Neuronal stem cell (in vitro differentiated cells): ENCODE data around the gene CSMD2.

Experiments
- DNase-seq: peaks from one replicate; pipeline ENCODE4 v3.0.0-alpha.2; 2013; ENCODE audit warnings: low spot score
- H2AFZ ChIP-seq: one replicate; pipeline ENCODE4 v1.6.1; 2013; ENCODE audit warnings: mild to moderate bottlenecking, low read length, inconsistent platforms
- H2AK5ac ChIP-seq: 2 replicates; pipeline ENCODE4 v1.6.1; 2013; ENCODE audit warnings: low read depth, mild to moderate bottlenecking, inconsistent platforms, low read length, moderate library complexity, mixed read lengths
- H2BK120ac ChIP-seq: 2 replicates; pipeline ENCODE4 v1.6.1; 2013; ENCODE audit warnings: low read depth, mild to moderate bottlenecking, inconsistent platforms, low read length, moderate library complexity, mixed read lengths
- H2BK12ac ChIP-seq: one replicate; pipeline ENCODE4 v1.6.1; 2013; ENCODE audit warnings: low read length, inconsistent platforms
- H2BK15ac ChIP-seq: 2 replicates; pipeline ENCODE4 v1.6.1; 2013; ENCODE audit warnings: mild to moderate bottlenecking, low read length, inconsistent platforms, mixed read lengths
- H2BK5ac ChIP-seq: one replicate; pipeline ENCODE4 v1.6.1; 2013; ENCODE audit warnings: inconsistent platforms, mild to moderate bottlenecking, low read length, moderate library complexity
- H3K14ac ChIP-seq: one replicate; pipeline ENCODE4 v1.6.1; 2013; ENCODE audit warnings: low read length, inconsistent platforms
- H3K18ac ChIP-seq: 2 replicates; pipeline ENCODE4 v1.6.1; 2013; ENCODE audit warnings: low read length, inconsistent platforms
- H3K23ac ChIP-seq: 2 replicates; pipeline ENCODE4 v1.6.1; 2013; ENCODE audit warnings: low read depth, mild to moderate bottlenecking, mixed read lengths, low read length, inconsistent platforms; ENCODE audit not compliant: poor library complexity
- H3K27ac ChIP-seq: replicated peaks from 3 replicates; pipeline ENCODE4 v1.5.1; 2013; ENCODE audit warnings: low read length, inconsistent platforms
- H3K27me3 ChIP-seq, 3 experiments: 2 replicates each; pipeline ENCODE4 v1.6.1; 2013; ENCODE audit warnings: low read length in 3 of 3, mild to moderate bottlenecking in 2 of 3, inconsistent platforms in 1 of 3, low read depth in 1 of 3, mixed read lengths in 1 of 3, moderate library complexity in 1 of 3; ENCODE audit not compliant: control insufficient read depth in 3 of 3, insufficient read depth in 3 of 3
- H3K36me3 ChIP-seq, 2 donors: replicated peaks in 1 of 2; 2 replicates each; pipeline ENCODE4 v1.6.1; 2013; ENCODE audit warnings: low read length in 2 of 2; ENCODE audit not compliant: control insufficient read depth in 2 of 2, insufficient read depth in 2 of 2
- H3K4ac ChIP-seq: 2 replicates; pipeline ENCODE4 v1.6.1; 2013; ENCODE audit warnings: inconsistent platforms, mild to moderate bottlenecking, low read length, moderate library complexity
- H3K4me1 ChIP-seq, 2 donors: 1 replicate in 1 of 2; 2 replicates in 1 of 2; pipeline ENCODE4 v1.6.1; 2013; ENCODE audit warnings: low read length in 2 of 2, low read depth in 1 of 2; ENCODE audit not compliant: control insufficient read depth in 2 of 2, insufficient read depth in 1 of 2
- H3K4me2 ChIP-seq: one replicate; pipeline ENCODE4 v1.6.1; 2013; ENCODE audit warnings: mild to moderate bottlenecking, low read length, inconsistent platforms; ENCODE audit not compliant: insufficient read depth, poor library complexity, severe bottlenecking
- H3K4me3 ChIP-seq, 2 donors: 2 replicates each; pipeline ENCODE4 v1.5.1; 2013; ENCODE audit warnings: low read length in 2 of 2, mild to moderate bottlenecking in 2 of 2, inconsistent platforms in 1 of 2, moderate library complexity in 1 of 2
- H3K79me1 ChIP-seq: one replicate; pipeline ENCODE4 v1.6.1; 2013; ENCODE audit warnings: low read depth, mild to moderate bottlenecking, inconsistent platforms, low read length, moderate library complexity
- H3K9ac ChIP-seq: one replicate; pipeline ENCODE4 v1.6.1; 2013; ENCODE audit warnings: mild to moderate bottlenecking, low read depth, low read length, inconsistent platforms; ENCODE audit not compliant: poor library complexity
- H3K9me3 ChIP-seq, 2 donors: replicated peaks in 1 of 2; 2 replicates each; pipeline versions ENCODE3 to v1.6.1; 2013; ENCODE audit warnings: low read length in 2 of 2, mild to moderate bottlenecking in 2 of 2, inconsistent platforms in 1 of 2, low read depth in 1 of 2, mixed read lengths in 1 of 2, moderate library complexity in 1 of 2; ENCODE audit not compliant: control insufficient read depth in 2 of 2, insufficient read depth in 1 of 2
- H4K8ac ChIP-seq: one replicate; pipeline ENCODE4 v1.6.1; 2013; ENCODE audit warnings: low read depth, mild to moderate bottlenecking, inconsistent platforms, low read length, moderate library complexity
- H4K91ac ChIP-seq: one replicate; pipeline ENCODE4 v1.6.1; 2013; ENCODE audit warnings: low read length, low read depth, mild to moderate bottlenecking, inconsistent platforms; ENCODE audit not compliant: poor library complexity
- WGBS, 2 donors: extraction: QIAGEN DNeasy Blood & Tissue Kit; methylation state at CpG; one replicate each; pipeline ENCODE4 v1.1.7; 2013; ENCODE audit warnings: missing lambda C conversion rate in 2 of 2, mixed read lengths in 1 of 2; ENCODE audit not compliant: insufficient read length in 2 of 2, insufficient replicate concordance in 1 of 2; ENCODE audit errors: extremely low coverage in 2 of 2; 5-methylcytosine and 5-hydroxymethylcytosine counted together

Gene CSMD2

GRCh38 chr1:33970148-33970825 lies 194.7 kb downstream of the CSMD2 start:
- H2AK5ac ChIP-seq, result peak overlapping the region; percentile 57
- no peak overlapping the region for H3K4me3 ChIP-seq
- no peak overlapping the region for H3K9ac ChIP-seq
- no peak overlapping the region for H2AFZ ChIP-seq
- WGBS, 2 donors, result no CpG with 5 or more reads among the region's 5 CpGs
- no peak overlapping the region for H3K4ac ChIP-seq
- H3K14ac ChIP-seq, result no peak overlapping the region
- no peaks in the 10 kb centered on the region for H3K9me3 ChIP-seq
- H2BK120ac ChIP-seq, result no peak overlapping the region
- peak overlapping the region; percentile 86 for H3K18ac ChIP-seq
- no peaks in the 10 kb centered on the region for H3K36me3 ChIP-seq
- H3K27ac ChIP-seq, result no peak overlapping the region
- no peak overlapping the region for H2BK15ac ChIP-seq
- no peaks in the 10 kb centered on the region for H3K79me1 ChIP-seq
- peak; percentile 41 for DNase-seq
- H2BK5ac ChIP-seq, result no peak overlapping the region
- H3K27me3 ChIP-seq, result no peaks in the 10 kb centered on the region
- H4K91ac ChIP-seq, result no peak overlapping the region
- H3K23ac ChIP-seq, result no peak overlapping the region
- H3K4me2 ChIP-seq, result no peak overlapping the region
- peaks cover 0 to 18% of the 10 kb centered on the region in 2 donors for H3K4me1 ChIP-seq
- no peak overlapping the region for H4K8ac ChIP-seq
- H2BK12ac ChIP-seq, result no peak overlapping the region

DNA sequence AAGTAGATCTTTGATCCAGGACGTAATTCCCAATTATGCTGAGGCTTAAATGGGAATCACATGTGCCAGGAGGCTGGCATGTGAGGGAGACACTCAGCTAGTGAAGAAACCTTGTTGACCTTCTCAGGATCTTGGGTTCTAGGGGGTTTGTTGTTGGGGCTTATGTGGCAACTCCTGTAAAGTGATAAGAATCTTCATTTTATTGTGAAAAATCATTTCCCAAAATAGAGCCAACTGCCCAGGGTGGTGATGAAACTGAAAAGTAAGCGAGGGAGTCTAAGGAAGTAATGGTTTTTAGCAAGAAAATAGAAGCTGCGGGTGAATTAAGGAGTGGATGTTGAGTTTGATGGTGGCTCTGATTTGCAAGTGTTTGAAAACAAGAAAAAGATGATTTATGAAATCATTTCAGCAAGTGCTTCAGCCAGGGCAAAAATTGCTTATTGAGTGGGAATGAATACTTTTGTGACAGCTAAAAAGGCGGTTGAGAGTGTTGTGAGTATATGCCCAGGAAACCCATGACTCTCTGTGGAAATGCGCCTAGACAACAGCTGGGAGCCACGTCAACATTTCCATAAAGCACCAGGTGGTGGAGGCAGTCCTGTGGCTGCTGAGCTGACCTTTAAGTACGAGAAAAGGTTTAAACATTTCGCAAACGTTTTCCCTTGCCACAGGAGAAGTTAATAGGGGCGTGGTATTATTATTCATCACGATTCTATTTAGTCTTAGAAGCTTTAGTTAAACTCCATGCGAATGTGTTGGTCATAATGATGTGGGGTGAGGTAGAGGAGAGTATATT lies 198.5 kb downstream of the CSMD2 start:
- H2BK12ac ChIP-seq, result no peak overlapping the region
- H3K4me2 ChIP-seq, result no peak overlapping the region
- WGBS, 2 donors, result 100% methylated on average over 1 of the region's 12 CpGs; no CpG with 5 or more reads in 1 of the 2 donors
- no peak overlapping the region for H3K14ac ChIP-seq
- no peak overlapping the region for H3K18ac ChIP-seq
- H3K36me3 ChIP-seq, result no peaks in the 10 kb centered on the region
- H2BK15ac ChIP-seq, result no peak overlapping the region
- no peak overlapping the region for H2BK120ac ChIP-seq
- H3K4ac ChIP-seq, result no peak overlapping the region
- DNase-seq, result no peak
- no peaks in the 10 kb centered on the region for H3K9me3 ChIP-seq
- H3K4me1 ChIP-seq, result peaks cover 0 to 13% of the 10 kb centered on the region in 2 donors
- no peaks in the 10 kb centered on the region for H3K79me1 ChIP-seq
- no peak overlapping the region for H3K27ac ChIP-seq
- no peaks in the 10 kb centered on the region for H3K27me3 ChIP-seq
- no peak overlapping the region for H4K91ac ChIP-seq
- no peak overlapping the region for H2BK5ac ChIP-seq
- no peak overlapping the region for H3K4me3 ChIP-seq
- no peak overlapping the region for H3K9ac ChIP-seq
- H3K23ac ChIP-seq, result no peak overlapping the region
- no peak overlapping the region for H2AK5ac ChIP-seq
- no peak overlapping the region for H2AFZ ChIP-seq
- H4K8ac ChIP-seq, result no peak overlapping the region

- no CpG with 5 or more reads among the region's 3 CpGs for WGBS, 2 donors
- Histone ChIP-seq H3K4me3 (no peak overlapping the region), H3K9ac (no peak overlapping the region)
Observed at GRCh38 chr1:33965086-33965485, 199.9 kb downstream of the CSMD2 start.

DNA sequence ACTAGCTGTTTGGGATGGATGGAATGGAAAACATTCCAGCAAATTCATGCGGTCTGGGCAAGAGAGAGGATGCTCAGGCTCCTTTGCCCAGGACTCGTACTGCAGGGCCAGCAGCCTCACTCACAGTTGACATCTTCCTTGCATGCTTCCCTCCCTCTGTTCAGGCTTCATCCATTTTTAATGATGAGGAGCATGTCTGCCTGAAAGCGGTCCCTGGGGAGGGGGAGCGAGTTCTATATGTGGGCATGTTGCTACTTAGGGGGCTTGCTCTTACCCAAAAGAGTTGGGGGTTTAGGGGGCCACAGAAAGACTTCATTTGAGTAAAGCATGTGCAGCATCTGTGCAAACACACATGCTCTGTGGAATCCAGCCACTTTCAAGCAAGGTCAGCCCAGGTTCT lies 203.0 kb downstream of the CSMD2 start:
- H3K4me1 ChIP-seq, result no peaks in the 10 kb centered on the region
- no peak overlapping the region for H2AK5ac ChIP-seq
- no peak overlapping the region for H2BK120ac ChIP-seq
- no peaks in the 10 kb centered on the region for H3K79me1 ChIP-seq
- no peak overlapping the region for H2BK5ac ChIP-seq
- no peak overlapping the region for H3K18ac ChIP-seq
- no peak overlapping the region for H4K8ac ChIP-seq
- no peak overlapping the region for H3K23ac ChIP-seq
- no peak overlapping the region for H3K4me2 ChIP-seq
- no peak overlapping the region for H3K14ac ChIP-seq
- H3K9me3 ChIP-seq, result no peaks in the 10 kb centered on the region
- H3K9ac ChIP-seq, result no peak overlapping the region
- no peak for DNase-seq
- H2BK15ac ChIP-seq, result no peak overlapping the region
- H2BK12ac ChIP-seq, result no peak overlapping the region
- H2AFZ ChIP-seq, result no peak overlapping the region
- H4K91ac ChIP-seq, result no peak overlapping the region
- H3K27ac ChIP-seq, result no peak overlapping the region
- no CpG with 5 or more reads among the region's 4 CpGs for WGBS, 2 donors
- no peaks in the 10 kb centered on the region for H3K27me3 ChIP-seq
- H3K4ac ChIP-seq, result no peak overlapping the region
- no peak overlapping the region for H3K4me3 ChIP-seq
- no peaks in the 10 kb centered on the region for H3K36me3 ChIP-seq

More at GRCh38 chr1:33965086-33965485, 199.9 kb downstream of the CSMD2 start:
- H3K4me1 ChIP-seq, result no peaks in the 10 kb centered on the region
- no peaks in the 10 kb centered on the region for H3K9me3 ChIP-seq
- no peak for DNase-seq
- H3K27ac ChIP-seq, result no peak overlapping the region
- H2BK5ac ChIP-seq, result no peak overlapping the region
- H2AK5ac ChIP-seq, result no peak overlapping the region
- H4K91ac ChIP-seq, result no peak overlapping the region
- H3K79me1 ChIP-seq, result no peaks in the 10 kb centered on the region
- H3K4me2 ChIP-seq, result no peak overlapping the region
- H2BK120ac ChIP-seq, result no peak overlapping the region
- no peak overlapping the region for H2BK15ac ChIP-seq
- H2AFZ ChIP-seq, result no peak overlapping the region
- H3K18ac ChIP-seq, result no peak overlapping the region
- no peaks in the 10 kb centered on the region for H3K36me3 ChIP-seq
- H3K27me3 ChIP-seq, result no peaks in the 10 kb centered on the region
- H3K4ac ChIP-seq, result no peak overlapping the region
- H3K14ac ChIP-seq, result no peak overlapping the region
- no peak overlapping the region for H3K23ac ChIP-seq
- H4K8ac ChIP-seq, result no peak overlapping the region
- no peak overlapping the region for H2BK12ac ChIP-seq
